ENCODE measurements around the gene LIMS1.

DNA sequence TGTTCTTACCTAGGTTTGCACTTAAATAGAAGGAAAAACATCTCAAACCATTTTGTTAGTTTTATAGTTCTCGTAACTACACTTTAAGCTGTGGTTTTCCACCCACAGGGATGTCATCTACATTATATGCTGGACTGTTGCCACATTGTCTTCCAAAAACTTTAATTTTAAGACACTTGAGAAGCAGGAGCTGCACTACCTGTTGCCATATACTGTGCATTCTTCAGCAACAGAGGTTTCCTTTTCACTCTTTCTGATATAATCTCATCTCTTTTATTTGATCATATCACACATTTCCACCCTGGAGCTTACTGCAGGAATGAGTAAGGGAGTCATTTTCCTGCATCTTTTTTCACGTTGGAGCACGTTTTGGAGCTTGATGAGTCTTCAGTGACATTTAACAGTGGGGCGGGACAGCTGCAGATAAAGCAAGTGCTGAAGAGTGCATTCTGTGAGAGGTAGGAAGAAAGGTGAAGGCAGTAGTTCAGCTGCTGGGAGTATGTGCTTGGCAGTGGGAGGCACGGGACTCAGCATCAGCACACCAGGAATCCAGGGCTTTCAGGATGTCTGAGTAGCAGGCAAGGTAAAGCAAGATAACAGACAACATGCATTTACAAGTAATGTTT, 3.8 kb downstream of the LIMS1 start:
- TF ChIP-seq, protein P1, sequence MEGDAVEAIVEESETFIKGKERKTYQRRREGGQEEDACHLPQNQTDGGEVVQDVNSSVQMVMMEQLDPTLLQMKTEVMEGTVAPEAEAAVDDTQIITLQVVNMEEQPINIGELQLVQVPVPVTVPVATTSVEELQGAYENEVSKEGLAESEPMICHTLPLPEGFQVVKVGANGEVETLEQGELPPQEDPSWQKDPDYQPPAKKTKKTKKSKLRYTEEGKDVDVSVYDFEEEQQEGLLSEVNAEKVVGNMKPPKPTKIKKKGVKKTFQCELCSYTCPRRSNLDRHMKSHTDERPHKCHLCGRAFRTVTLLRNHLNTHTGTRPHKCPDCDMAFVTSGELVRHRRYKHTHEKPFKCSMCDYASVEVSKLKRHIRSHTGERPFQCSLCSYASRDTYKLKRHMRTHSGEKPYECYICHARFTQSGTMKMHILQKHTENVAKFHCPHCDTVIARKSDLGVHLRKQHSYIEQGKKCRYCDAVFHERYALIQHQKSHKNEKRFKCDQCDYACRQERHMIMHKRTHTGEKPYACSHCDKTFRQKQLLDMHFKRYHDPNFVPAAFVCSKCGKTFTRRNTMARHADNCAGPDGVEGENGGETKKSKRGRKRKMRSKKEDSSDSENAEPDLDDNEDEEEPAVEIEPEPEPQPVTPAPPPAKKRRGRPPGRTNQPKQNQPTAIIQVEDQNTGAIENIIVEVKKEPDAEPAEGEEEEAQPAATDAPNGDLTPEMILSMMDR (IDR thresholded peaks at IDR 0.05): no peak
- TF ChIP-seq EZH2 (IDR thresholded peaks at IDR 0.05; ENCODE audit: borderline replicate concordance, insufficient read depth, low read depth, low read length, poor library complexity, severe bottlenecking): no peak

All from B cell (primary cell).